K562 (cell line): ENCODE data around the gene IGSF23. TPM values are rescaled to one million over a fixed set of nuclear protein-coding genes. Genes with fewer than 3 reads are reported as not detected.

Source experiments
- CBX2 ChIP-seq: fragments of 200-600 bp; sonication (generic); IDR thresholded peaks from one replicate; pipeline ENCODE4 v1.6.1; 2012; ENCODE audit warnings: mild to moderate bottlenecking, low read length, inconsistent platforms; ENCODE audit not compliant: insufficient read depth, poor library complexity, severe bottlenecking
- CREB1 ChIP-seq, 2 experiments: sonication (generic) in 1 of 2; formaldehyde crosslinking in 1 of 2; IDR thresholded peaks; 2 replicates each; pipeline versions ENCODE4 v1.6.1 to v1.8.0; 2012 to 2022; ENCODE audit warnings: inconsistent platforms in 1 of 2, mild to moderate bottlenecking in 1 of 2, missing genetic modification reagents in 1 of 2, moderate library complexity in 1 of 2
- HMGN3 ChIP-seq: IDR thresholded peaks from 2 replicates; pipeline ENCODE4 v1.6.1; 2011; ENCODE audit warnings: borderline replicate concordance, low read depth, mild to moderate bottlenecking, mixed read lengths, low read length; ENCODE audit not compliant: insufficient read length; ENCODE audit errors: extremely low read depth
- KLF1 ChIP-seq: fragments of 450-650 bp; IDR thresholded peaks from 2 replicates; pipeline ENCODE4 v1.6.1; 2016; ENCODE audit warnings: missing genetic modification characterization, missing compliant biosample characterization
- MTF1 ChIP-seq: fragments of 250-450 bp; sonication (Bioruptor Pico); IDR thresholded peaks from 2 replicates; pipeline ENCODE4 v1.9.0; 2021; ENCODE audit warnings: moderate library complexity, mild to moderate bottlenecking, inconsistent platforms, borderline replicate concordance
- NR1H2 ChIP-seq: sonication (generic); formaldehyde crosslinking; IDR thresholded peaks from 2 replicates; pipeline ENCODE4 v1.4.0; 2020; ENCODE audit warnings: mild to moderate bottlenecking, missing genetic modification reagents
- PHB2 ChIP-seq: fragments of 450-650 bp; IDR thresholded peaks from 2 replicates; pipeline ENCODE4 v1.6.1; 2017; ENCODE audit warnings: low read depth
- SMARCE1 ChIP-seq: fragments of 450-650 bp; IDR thresholded peaks from 2 replicates; pipeline ENCODE4 v1.7.1; 2016; ENCODE audit warnings: mild to moderate bottlenecking
- XRCC4 ChIP-seq: IDR thresholded peaks from one replicate; pipeline ENCODE4 v1.6.1; 2011; ENCODE audit not compliant: insufficient read depth, insufficient read length; ENCODE audit errors: extremely low read depth
- ZBTB1 ChIP-seq: sonication (generic); formaldehyde crosslinking; IDR thresholded peaks from 2 replicates; pipeline ENCODE4 v1.8.1; 2023; ENCODE audit warnings: missing genetic modification reagents, low read depth, mild to moderate bottlenecking, borderline replicate concordance
- ZC3H4 ChIP-seq: sonication (generic); formaldehyde crosslinking; IDR thresholded peaks from 2 replicates; pipeline ENCODE4 v1.9.0; 2021; ENCODE audit warnings: missing genetic modification reagents, borderline replicate concordance
- ZSCAN29 ChIP-seq: fragments of 450-650 bp; IDR thresholded peaks from 2 replicates; pipeline ENCODE4 v1.6.1; 2017
- ZSCAN32 ChIP-seq: fragments of 450-650 bp; formaldehyde crosslinking; IDR thresholded peaks from 2 replicates; pipeline ENCODE4 v1.4.0; 2020; ENCODE audit warnings: mild to moderate bottlenecking, moderate library complexity
- polyA plus RNA-seq, 8 experiments: library from polyadenylated mRNA; depleted of rRNA in 4 of 8; stranded (reverse) in 5 of 8; unstranded in 3 of 8; fragments of >200 nt; fragmentation: Nextera tagmentation in 2 of 8; fragmentation: Illumina TruSeq in 1 of 8; extraction: Ambion mirVana in 2 of 8; extraction: Trizol in 1 of 8; gene quantifications; 2 replicates each; pipeline versions ENCODE4 v1.2.1 to v1.2.3, GENCODE V29; 2011 to 2014; ENCODE audit warnings: inconsistent platforms in 1 of 8, missing spikeins in 1 of 8
- total RNA-seq, 7 experiments: library from RNA; depleted of rRNA in 6 of 7; stranded (reverse); fragments of >200 nt in 6 of 7; fragmentation: Illumina TruSeq in 2 of 7; extraction: Trizol in 2 of 7; gene quantifications; 2 replicates each; pipeline versions ENCODE4 v1.2.1 to v1.2.3, GENCODE V29; 2011 to 2021; ENCODE audit warnings: low replicate concordance in 1 of 7
- TF ChIP-seq, protein P1 (sequence below): sonication (generic); formaldehyde crosslinking; IDR thresholded peaks from 2 replicates; pipeline ENCODE4 v1.8.1; 2023; ENCODE audit warnings: missing genetic modification reagents, mild to moderate bottlenecking, borderline replicate concordance
- TF ChIP-seq, protein P2 (sequence below): fragments of 250-450 bp; sonication (Bioruptor Pico); IDR thresholded peaks from 2 replicates; pipeline ENCODE4 v1.8.0; 2021; ENCODE audit warnings: moderate library complexity, mild to moderate bottlenecking, inconsistent platforms
- TF ChIP-seq, protein P3 (sequence below), 3 experiments: fragments of 200-800 bp in 1 of 3; fragments of 250-450 bp in 1 of 3; fragments of 450-650 bp in 1 of 3; sonication (Bioruptor Pico) in 1 of 3; sonication (Bioruptor generic) in 1 of 3; formaldehyde crosslinking in 1 of 3; IDR thresholded peaks; 2 replicates each; pipeline versions ENCODE4 v1.6.1 to v1.8.0; 2016 to 2022; ENCODE audit warnings: mild to moderate bottlenecking in 2 of 3, missing genetic modification characterization in 2 of 3, missing compliant biosample characterization in 1 of 3, moderate library complexity in 1 of 3

The IGSF23 gene
- total and polyA plus RNA-seq, 9 of the 15 experiments (the other 6 are each of a cell fraction or from before 2014, with no cell fraction given): not detected

DNA sequence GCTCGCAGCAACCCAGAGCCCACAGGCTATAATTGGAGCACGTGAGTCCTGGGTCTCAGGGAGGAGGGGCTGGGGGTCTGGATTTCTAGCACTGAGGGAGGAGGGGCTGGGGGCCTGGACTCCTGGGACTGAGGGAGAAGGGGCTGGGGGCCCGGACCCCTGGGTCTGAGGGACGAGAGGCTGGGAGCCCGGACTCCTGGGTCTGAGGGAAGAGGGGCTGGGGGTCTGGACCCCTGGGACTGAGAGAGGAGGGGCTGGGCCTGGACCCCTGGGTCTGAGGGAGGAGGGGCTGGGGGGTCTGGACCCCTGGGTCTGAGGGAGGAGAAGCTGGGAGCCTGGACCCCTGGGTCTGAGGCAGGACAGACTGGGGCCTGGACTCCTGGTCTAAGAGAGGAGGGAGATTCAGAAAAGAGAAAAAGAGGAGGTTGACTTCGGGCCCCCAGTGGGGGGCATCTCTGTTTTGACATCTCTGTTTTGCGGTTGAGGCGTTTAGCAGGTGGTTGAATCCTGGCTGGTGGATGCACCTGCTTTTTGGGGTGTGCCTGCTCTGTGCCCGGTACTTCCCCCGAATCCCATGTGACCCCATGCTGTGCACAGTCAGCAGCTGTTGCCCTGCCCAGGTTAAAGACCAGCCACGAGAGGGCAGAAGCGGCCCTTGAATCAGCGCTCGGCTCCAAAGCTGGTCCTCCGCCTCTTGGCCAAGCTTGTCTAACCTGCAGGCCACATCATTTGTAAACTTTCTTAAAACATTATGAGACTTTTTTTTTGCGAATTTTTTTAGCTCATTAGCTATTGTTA, 40.8 kb downstream of the IGSF23 start (continued):
- no peak for TF ChIP-seq KLF1 (tag)
- TF ChIP-seq MTF1 (CRISPR knock-in tag): no peak
- no peak for TF ChIP-seq ZC3H4
- no peak for TF ChIP-seq CREB1 (IDR thresholded peaks at IDR 0.05)
- TF ChIP-seq CREB1 (CRISPR knock-in tag; IDR thresholded peaks at IDR 0.05): no peak
- TF ChIP-seq PHB2: no peak
- TF ChIP-seq NR1H2 (CRISPR knock-in tag): no peak
- no peak for TF ChIP-seq SMARCE1
- TF ChIP-seq, protein P1, sequence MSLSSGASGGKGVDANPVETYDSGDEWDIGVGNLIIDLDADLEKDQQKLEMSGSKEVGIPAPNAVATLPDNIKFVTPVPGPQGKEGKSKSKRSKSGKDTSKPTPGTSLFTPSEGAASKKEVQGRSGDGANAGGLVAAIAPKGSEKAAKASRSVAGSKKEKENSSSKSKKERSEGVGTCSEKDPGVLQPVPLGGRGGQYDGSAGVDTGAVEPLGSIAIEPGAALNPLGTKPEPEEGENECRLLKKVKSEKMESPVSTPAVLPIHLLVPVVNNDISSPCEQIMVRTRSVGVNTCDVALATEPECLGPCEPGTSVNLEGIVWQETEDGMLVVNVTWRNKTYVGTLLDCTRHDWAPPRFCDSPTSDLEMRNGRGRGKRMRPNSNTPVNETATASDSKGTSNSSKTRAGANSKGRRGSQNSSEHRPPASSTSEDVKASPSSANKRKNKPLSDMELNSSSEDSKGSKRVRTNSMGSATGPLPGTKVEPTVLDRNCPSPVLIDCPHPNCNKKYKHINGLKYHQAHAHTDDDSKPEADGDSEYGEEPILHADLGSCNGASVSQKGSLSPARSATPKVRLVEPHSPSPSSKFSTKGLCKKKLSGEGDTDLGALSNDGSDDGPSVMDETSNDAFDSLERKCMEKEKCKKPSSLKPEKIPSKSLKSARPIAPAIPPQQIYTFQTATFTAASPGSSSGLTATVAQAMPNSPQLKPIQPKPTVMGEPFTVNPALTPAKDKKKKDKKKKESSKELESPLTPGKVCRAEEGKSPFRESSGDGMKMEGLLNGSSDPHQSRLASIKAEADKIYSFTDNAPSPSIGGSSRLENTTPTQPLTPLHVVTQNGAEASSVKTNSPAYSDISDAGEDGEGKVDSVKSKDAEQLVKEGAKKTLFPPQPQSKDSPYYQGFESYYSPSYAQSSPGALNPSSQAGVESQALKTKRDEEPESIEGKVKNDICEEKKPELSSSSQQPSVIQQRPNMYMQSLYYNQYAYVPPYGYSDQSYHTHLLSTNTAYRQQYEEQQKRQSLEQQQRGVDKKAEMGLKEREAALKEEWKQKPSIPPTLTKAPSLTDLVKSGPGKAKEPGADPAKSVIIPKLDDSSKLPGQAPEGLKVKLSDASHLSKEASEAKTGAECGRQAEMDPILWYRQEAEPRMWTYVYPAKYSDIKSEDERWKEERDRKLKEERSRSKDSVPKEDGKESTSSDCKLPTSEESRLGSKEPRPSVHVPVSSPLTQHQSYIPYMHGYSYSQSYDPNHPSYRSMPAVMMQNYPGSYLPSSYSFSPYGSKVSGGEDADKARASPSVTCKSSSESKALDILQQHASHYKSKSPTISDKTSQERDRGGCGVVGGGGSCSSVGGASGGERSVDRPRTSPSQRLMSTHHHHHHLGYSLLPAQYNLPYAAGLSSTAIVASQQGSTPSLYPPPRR: no peak
- TF ChIP-seq, protein P2, sequence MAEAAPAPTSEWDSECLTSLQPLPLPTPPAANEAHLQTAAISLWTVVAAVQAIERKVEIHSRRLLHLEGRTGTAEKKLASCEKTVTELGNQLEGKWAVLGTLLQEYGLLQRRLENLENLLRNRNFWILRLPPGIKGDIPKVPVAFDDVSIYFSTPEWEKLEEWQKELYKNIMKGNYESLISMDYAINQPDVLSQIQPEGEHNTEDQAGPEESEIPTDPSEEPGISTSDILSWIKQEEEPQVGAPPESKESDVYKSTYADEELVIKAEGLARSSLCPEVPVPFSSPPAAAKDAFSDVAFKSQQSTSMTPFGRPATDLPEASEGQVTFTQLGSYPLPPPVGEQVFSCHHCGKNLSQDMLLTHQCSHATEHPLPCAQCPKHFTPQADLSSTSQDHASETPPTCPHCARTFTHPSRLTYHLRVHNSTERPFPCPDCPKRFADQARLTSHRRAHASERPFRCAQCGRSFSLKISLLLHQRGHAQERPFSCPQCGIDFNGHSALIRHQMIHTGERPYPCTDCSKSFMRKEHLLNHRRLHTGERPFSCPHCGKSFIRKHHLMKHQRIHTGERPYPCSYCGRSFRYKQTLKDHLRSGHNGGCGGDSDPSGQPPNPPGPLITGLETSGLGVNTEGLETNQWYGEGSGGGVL (CRISPR knock-in tag): no peak
- TF ChIP-seq XRCC4: no peak
- no peak for TF ChIP-seq ZSCAN29
- no peak for TF ChIP-seq ZSCAN32
- no peak for TF ChIP-seq CBX2
- TF ChIP-seq ZBTB1 (CRISPR knock-in tag): no peak
- no peak for TF ChIP-seq HMGN3
- TF ChIP-seq, protein P3, sequence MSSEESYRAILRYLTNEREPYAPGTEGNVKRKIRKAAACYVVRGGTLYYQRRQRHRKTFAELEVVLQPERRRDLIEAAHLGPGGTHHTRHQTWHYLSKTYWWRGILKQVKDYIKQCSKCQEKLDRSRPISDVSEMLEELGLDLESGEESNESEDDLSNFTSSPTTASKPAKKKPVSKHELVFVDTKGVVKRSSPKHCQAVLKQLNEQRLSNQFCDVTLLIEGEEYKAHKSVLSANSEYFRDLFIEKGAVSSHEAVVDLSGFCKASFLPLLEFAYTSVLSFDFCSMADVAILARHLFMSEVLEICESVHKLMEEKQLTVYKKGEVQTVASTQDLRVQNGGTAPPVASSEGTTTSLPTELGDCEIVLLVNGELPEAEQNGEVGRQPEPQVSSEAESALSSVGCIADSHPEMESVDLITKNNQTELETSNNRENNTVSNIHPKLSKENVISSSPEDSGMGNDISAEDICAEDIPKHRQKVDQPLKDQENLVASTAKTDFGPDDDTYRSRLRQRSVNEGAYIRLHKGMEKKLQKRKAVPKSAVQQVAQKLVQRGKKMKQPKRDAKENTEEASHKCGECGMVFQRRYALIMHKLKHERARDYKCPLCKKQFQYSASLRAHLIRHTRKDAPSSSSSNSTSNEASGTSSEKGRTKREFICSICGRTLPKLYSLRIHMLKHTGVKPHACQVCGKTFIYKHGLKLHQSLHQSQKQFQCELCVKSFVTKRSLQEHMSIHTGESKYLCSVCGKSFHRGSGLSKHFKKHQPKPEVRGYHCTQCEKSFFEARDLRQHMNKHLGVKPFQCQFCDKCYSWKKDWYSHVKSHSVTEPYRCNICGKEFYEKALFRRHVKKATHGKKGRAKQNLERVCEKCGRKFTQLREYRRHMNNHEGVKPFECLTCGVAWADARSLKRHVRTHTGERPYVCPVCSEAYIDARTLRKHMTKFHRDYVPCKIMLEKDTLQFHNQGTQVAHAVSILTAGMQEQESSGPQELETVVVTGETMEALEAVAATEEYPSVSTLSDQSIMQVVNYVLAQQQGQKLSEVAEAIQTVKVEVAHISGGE (CRISPR knock-in tag; IDR thresholded peaks at IDR 0.05): no peak
